Measurements from ENCODE around the gene MEIS2. TPM values are rescaled to one million over a fixed set of nuclear protein-coding genes. Genes with fewer than 3 reads are reported as not detected.

Gene MEIS2
- total and polyA plus RNA-seq, 2 experiments from 2014 or later = 0.27 TPM; not detected in 1

DNA sequence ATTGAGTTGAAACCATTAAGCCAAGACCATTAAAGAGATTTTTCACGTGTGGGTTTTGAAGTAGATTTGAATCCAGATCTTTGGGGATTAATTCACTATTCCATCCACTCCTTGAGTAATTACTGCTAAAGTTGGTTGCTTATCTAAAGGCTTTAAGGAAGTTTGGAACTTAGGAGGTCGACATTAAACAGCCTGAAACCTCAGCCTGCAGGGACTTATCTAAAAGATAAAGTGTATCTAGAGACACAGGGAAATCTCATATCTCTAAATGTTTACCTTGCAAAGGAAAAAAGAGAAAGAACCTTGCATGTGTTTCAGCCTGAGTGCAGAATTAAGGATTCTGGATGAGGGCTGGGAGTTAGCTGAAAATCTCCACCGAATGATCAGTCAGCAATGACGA, 158.6 kb downstream of the MEIS2 start:
- Mint-ChIP-seq H3K4me1 (peaks cover 26% of the 10 kb centered on the region), H3K27ac (no peak overlapping the region), H3K27me3 (ENCODE audit: insufficient read depth, low read depth, poor library complexity) (peaks cover 5% of the 10 kb centered on the region), H3K4me3 (no peak overlapping the region), H3K9me3 (no peaks in the 10 kb centered on the region), H3K36me3 (ENCODE audit: low read depth) (no peaks in the 10 kb centered on the region)
- no peak overlapping the region for H3K4me3 ChIP-seq
- H3K27me3 ChIP-seq (ENCODE audit: insufficient read depth) = no peaks in the 10 kb centered on the region
- DNase-seq (ENCODE audit: low spot score) (no peak), ATAC-seq (no peak)
- H3K27ac ChIP-seq (ENCODE audit: low read depth) = no peak overlapping the region
- H3K79me2 ChIP-seq (replicated peaks; ENCODE audit: insufficient read depth) = no peaks in the 10 kb centered on the region
- H3K36me3 ChIP-seq (ENCODE audit: insufficient read depth) = no peaks in the 10 kb centered on the region
- H3K4me2 ChIP-seq = no peak overlapping the region
- H4K20me1 ChIP-seq (replicated peaks; ENCODE audit: insufficient read depth) = no peaks in the 10 kb centered on the region
- H3K9me2 ChIP-seq (ENCODE audit: insufficient read depth) = no peaks in the 10 kb centered on the region
- TF ChIP-seq, protein P1, sequence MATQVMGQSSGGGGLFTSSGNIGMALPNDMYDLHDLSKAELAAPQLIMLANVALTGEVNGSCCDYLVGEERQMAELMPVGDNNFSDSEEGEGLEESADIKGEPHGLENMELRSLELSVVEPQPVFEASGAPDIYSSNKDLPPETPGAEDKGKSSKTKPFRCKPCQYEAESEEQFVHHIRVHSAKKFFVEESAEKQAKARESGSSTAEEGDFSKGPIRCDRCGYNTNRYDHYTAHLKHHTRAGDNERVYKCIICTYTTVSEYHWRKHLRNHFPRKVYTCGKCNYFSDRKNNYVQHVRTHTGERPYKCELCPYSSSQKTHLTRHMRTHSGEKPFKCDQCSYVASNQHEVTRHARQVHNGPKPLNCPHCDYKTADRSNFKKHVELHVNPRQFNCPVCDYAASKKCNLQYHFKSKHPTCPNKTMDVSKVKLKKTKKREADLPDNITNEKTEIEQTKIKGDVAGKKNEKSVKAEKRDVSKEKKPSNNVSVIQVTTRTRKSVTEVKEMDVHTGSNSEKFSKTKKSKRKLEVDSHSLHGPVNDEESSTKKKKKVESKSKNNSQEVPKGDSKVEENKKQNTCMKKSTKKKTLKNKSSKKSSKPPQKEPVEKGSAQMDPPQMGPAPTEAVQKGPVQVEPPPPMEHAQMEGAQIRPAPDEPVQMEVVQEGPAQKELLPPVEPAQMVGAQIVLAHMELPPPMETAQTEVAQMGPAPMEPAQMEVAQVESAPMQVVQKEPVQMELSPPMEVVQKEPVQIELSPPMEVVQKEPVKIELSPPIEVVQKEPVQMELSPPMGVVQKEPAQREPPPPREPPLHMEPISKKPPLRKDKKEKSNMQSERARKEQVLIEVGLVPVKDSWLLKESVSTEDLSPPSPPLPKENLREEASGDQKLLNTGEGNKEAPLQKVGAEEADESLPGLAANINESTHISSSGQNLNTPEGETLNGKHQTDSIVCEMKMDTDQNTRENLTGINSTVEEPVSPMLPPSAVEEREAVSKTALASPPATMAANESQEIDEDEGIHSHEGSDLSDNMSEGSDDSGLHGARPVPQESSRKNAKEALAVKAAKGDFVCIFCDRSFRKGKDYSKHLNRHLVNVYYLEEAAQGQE (IDR thresholded peaks at IDR 0.05; ENCODE audit: unreplicated experiment) = no peak
- peaks cover 21% of the 10 kb centered on the region for H3K4me1 ChIP-seq (ENCODE audit: insufficient read depth)
- no peaks in the 10 kb centered on the region for H3F3A ChIP-seq (replicated peaks; ENCODE audit: low read depth)
- H2AFZ ChIP-seq = no peak overlapping the region

DNA sequence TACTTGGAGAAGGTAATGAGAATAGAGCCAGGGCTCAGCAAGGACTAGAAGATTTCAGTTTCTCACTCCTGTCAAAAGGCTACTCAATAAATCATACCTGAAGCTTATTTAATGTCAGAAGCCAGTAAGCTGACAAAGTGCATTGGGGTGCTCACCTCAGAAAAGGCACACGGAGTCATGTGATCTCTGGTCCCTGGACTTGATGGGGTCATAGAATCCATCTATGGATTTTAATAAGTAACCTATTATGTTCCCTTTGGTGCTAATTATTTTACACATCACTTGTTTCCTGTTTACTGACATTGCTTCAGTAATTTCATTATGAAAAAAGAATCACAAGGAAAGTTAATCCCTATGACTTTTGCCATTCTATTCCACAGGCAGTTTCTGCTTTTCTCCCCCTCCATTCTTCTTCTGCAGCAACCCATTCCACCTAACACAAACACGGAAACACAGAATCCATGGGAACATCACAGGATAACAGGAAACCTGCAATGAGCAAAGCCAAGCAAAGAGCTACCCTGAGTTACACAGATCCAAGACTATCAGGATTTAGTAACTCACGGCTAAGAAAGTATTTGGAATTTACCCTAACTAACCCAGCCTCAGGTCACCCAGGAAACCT, 159.6 kb downstream of the MEIS2 start:
- H3K9me3 Mint-ChIP-seq = no peaks in the 10 kb centered on the region
- no peak overlapping the region for H3K27ac Mint-ChIP-seq
- Histone ChIP-seq H3K27me3 (ENCODE audit: insufficient read depth) (no peaks in the 10 kb centered on the region), H3K79me2 (replicated peaks; ENCODE audit: insufficient read depth) (no peaks in the 10 kb centered on the region), H4K20me1 (replicated peaks; ENCODE audit: insufficient read depth) (no peaks in the 10 kb centered on the region), H3K36me3 (ENCODE audit: insufficient read depth) (no peaks in the 10 kb centered on the region), H3K9me2 (ENCODE audit: insufficient read depth) (no peaks in the 10 kb centered on the region), H3K4me1 (ENCODE audit: insufficient read depth) (peaks cover 21% of the 10 kb centered on the region), H3K4me3 (no peak overlapping the region), H2AFZ (no peak overlapping the region), H3K4me2 (no peak overlapping the region), H3K27ac (ENCODE audit: low read depth) (no peak overlapping the region), H3F3A (replicated peaks; ENCODE audit: low read depth) (no peaks in the 10 kb centered on the region)
- H3K4me1 Mint-ChIP-seq = peaks cover 26% of the 10 kb centered on the region
- peaks cover 5% of the 10 kb centered on the region for H3K27me3 Mint-ChIP-seq (ENCODE audit: insufficient read depth, low read depth, poor library complexity)
- no peaks in the 10 kb centered on the region for H3K36me3 Mint-ChIP-seq (ENCODE audit: low read depth)
- no peak for DNase-seq (ENCODE audit: low spot score)
- H3K4me3 Mint-ChIP-seq = no peak overlapping the region
- ATAC-seq = no peak
- no peak for TF ChIP-seq NANOG (IDR thresholded peaks at IDR 0.05; ENCODE audit: borderline replicate concordance)
- TF ChIP-seq, protein P2, sequence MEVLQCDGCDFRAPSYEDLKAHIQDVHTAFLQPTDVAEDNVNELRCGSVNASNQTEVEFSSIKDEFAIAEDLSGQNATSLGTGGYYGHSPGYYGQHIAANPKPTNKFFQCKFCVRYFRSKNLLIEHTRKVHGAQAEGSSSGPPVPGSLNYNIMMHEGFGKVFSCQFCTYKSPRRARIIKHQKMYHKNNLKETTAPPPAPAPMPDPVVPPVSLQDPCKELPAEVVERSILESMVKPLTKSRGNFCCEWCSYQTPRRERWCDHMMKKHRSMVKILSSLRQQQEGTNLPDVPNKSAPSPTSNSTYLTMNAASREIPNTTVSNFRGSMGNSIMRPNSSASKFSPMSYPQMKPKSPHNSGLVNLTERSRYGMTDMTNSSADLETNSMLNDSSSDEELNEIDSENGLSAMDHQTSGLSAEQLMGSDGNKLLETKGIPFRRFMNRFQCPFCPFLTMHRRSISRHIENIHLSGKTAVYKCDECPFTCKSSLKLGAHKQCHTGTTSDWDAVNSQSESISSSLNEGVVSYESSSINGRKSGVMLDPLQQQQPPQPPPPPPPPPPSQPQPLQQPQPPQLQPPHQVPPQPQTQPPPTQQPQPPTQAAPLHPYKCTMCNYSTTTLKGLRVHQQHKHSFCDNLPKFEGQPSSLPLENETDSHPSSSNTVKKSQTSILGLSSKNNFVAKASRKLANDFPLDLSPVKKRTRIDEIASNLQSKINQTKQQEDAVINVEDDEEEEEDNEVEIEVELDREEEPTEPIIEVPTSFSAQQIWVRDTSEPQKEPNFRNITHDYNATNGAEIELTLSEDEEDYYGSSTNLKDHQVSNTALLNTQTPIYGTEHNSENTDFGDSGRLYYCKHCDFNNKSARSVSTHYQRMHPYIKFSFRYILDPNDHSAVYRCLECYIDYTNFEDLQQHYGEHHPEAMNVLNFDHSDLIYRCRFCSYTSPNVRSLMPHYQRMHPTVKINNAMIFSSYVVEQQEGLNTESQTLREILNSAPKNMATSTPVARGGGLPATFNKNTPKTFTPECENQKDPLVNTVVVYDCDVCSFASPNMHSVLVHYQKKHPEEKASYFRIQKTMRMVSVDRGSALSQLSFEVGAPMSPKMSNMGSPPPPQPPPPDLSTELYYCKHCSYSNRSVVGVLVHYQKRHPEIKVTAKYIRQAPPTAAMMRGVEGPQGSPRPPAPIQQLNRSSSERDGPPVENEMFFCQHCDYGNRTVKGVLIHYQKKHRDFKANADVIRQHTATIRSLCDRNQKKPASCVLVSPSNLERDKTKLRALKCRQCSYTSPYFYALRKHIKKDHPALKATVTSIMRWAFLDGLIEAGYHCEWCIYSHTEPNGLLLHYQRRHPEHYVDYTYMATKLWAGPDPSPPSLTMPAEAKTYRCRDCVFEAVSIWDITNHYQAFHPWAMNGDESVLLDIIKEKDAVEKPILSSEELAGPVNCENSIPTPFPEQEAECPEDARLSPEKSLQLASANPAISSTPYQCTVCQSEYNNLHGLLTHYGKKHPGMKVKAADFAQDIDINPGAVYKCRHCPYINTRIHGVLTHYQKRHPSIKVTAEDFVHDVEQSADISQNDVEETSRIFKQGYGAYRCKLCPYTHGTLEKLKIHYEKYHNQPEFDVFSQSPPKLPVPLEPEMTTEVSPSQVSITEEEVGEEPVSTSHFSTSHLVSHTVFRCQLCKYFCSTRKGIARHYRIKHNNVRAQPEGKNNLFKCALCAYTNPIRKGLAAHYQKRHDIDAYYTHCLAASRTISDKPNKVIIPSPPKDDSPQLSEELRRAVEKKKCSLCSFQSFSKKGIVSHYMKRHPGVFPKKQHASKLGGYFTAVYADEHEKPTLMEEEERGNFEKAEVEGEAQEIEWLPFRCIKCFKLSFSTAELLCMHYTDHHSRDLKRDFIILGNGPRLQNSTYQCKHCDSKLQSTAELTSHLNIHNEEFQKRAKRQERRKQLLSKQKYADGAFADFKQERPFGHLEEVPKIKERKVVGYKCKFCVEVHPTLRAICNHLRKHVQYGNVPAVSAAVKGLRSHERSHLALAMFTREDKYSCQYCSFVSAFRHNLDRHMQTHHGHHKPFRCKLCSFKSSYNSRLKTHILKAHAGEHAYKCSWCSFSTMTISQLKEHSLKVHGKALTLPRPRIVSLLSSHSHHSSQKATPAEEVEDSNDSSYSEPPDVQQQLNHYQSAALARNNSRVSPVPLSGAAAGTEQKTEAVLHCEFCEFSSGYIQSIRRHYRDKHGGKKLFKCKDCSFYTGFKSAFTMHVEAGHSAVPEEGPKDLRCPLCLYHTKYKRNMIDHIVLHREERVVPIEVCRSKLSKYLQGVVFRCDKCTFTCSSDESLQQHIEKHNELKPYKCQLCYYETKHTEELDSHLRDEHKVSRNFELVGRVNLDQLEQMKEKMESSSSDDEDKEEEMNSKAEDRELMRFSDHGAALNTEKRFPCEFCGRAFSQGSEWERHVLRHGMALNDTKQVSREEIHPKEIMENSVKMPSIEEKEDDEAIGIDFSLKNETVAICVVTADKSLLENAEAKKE (CRISPR knock-in tag; IDR thresholded peaks at IDR 0.05) = no peak
- no peak for TF ChIP-seq ZNF331 (CRISPR knock-in tag; IDR thresholded peaks at IDR 0.05; ENCODE audit: low read depth)
- TF ChIP-seq ZNF114 (CRISPR knock-in tag; IDR thresholded peaks at IDR 0.05) = no peak
- TF ChIP-seq EZH2phosphoT487 (IDR thresholded peaks at IDR 0.05; ENCODE audit: unreplicated experiment) = no peak
- no peak for TF ChIP-seq JUNB (IDR thresholded peaks at IDR 0.05; ENCODE audit: unreplicated experiment)
- TF ChIP-seq STAT1 (IDR thresholded peaks at IDR 0.05; ENCODE audit: unreplicated experiment) = no peak
- TF ChIP-seq, protein P3, sequence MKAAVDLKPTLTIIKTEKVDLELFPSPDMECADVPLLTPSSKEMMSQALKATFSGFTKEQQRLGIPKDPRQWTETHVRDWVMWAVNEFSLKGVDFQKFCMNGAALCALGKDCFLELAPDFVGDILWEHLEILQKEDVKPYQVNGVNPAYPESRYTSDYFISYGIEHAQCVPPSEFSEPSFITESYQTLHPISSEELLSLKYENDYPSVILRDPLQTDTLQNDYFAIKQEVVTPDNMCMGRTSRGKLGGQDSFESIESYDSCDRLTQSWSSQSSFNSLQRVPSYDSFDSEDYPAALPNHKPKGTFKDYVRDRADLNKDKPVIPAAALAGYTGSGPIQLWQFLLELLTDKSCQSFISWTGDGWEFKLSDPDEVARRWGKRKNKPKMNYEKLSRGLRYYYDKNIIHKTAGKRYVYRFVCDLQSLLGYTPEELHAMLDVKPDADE (IDR thresholded peaks at IDR 0.05) = no peak
